GM18858 (cell line): ENCODE data around the gene ARL10.

Experiments
- ATAC-seq: cut with Tn5 transposase; IDR thresholded peaks from one replicate; pipeline ENCODE4 v1.9.1; 2021; ENCODE audit not compliant: unreplicated experiment

Gene ARL10

DNA sequence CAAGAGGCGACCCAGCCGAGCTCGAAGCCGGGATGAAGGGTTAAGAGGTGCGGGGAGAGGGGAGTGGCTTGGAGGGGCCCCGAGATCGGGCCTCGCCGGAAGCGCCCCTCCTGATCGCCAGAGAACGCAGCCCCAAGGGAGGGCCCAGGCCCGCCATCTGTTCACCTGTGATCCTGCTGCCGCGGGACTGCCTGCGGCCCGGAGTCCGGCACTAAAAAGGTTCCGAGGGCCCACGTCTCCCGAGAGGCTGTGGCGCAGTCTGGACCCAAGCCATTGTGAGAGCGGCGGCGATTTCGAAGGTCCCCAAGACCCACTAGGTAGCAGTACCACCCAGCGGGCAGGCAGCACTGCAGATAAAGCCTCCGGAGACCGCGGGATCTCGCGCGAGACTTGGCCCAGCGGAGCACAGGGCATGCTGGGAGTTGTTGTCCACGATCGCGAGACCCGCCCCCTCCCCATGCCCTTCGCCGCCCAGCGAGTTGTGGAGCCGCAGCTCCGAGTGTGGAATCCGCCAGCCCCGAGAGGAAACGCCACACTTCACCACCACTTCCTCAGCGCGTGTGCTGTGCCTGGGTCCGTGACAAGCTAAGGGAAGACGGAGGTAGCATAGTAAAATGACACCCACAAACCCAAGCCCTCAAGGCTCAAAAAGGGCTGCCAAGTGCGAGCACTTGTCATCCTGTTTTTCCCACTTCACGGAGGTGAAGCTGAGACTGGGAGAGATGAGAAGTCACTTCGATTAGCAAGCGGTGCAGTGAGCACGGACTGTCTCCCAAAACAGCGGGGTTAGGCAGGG is 3.7 kb upstream of the ARL10 start, which contains the start of gene KIAA1191:
KIAA1191 (minus strand) TSS at position 328 of the 796 bp plus-strand sequence. CDS start 2,256 bp downstream, outside the sequence.
- ATAC-seq = peak; percentile 73

- ATAC-seq = peak; percentile 4
Measured at GRCh38 chr5:176362233-176362490, 3.1 kb upstream of the ARL10 start.

DNA sequence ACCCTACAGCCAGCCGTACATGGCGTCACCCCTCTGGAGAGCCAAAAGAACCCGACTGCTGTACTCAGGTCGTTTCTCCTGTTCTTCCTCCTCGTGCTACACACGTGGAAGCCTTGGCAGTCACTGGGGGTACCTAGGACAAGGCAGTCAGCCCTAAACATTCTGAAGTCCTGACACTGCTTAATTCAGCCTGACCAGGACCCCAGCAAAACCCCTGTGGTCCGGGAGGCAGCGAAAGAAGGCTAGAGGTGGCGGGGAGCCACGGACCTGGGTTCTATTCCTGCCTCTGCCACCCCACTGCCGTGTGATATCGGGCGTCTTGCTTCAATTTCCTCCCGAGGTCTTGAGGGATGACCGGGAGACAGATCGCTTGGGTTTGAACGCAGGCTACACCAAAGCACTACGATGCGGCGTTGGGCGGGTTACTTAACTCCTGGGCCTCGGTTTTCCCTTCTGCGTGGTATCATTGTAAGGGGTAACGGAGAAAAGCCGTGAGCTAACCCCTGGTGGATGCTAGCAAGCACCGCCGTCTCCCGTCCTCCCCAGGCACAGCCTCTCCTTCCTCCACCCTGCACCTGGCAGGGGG is 429 bp upstream of the ARL10 start:
- ATAC-seq = no peak

- ATAC-seq = no peak
Measured at GRCh38 chr5:176366232-176366894, 1.1 kb downstream of the ARL10 start.

DNA sequence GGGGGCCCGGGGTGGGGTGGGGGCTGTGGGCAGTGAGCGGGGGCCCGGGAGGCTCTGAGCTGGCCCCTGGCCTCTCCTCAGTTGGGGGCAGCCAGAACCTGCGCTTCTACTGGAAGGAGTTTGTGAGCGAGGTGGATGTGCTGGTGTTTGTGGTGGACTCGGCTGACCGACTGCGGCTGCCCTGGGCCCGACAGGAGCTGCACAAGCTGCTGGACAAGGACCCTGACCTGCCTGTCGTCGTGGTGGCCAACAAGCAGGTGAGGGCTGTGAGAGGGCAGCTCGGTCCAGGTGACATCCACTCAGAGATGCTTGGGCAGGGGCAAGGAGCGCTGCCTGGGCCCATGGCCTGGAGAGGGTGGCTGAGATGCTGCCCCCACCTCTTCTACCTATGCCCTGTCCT is 3.4 kb downstream of the ARL10 start:
- ATAC-seq = no peak

- no peak for ATAC-seq
Measured at GRCh38 chr5:176369934-176370711, 4.8 kb downstream of the ARL10 start.

- no peak for ATAC-seq
Measured at GRCh38 chr5:176371621-176372539, 6.6 kb downstream of the ARL10 start.

DNA sequence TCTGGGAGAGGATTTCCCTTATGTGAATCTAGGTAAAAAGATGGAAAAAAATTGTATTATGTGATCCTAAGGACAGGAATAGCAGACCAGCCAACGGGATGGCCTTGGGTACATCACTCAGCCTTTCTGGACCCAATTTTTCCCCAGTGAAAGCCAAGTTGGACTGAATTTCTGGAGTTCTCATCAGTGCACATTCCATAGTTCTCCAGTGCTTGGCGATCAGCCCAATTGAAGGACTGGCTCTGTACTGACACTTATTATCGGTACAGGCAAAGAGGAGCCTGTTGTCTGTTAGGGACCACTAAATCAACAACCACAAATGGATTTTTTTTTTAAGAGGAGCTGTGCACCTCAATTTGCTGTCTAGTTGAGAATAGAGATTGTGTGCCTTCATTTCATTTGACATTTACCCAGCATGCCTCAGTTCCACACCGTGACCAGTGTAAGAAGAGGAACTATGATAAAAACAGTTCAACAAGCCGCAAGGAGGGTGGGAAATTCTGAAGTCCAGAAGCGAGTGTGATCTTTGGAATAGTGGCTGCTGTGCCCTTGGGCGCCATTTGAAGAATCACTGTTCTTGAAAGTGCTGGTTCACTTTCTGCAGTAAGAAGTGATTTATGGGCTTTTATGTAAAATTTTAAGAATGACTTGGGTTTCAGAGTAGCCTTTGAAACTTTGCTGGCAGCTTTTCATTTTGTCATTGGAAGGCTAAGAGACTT is 8.0 kb downstream of the ARL10 start:
- no peak for ATAC-seq

- no peak for ATAC-seq
Measured at GRCh38 chr5:176379881-176380280, 14.6 kb downstream of the ARL10 start.

- ATAC-seq = no peak
Measured at GRCh38 chr5:176381423-176381822, 16.1 kb downstream of the ARL10 start.

DNA sequence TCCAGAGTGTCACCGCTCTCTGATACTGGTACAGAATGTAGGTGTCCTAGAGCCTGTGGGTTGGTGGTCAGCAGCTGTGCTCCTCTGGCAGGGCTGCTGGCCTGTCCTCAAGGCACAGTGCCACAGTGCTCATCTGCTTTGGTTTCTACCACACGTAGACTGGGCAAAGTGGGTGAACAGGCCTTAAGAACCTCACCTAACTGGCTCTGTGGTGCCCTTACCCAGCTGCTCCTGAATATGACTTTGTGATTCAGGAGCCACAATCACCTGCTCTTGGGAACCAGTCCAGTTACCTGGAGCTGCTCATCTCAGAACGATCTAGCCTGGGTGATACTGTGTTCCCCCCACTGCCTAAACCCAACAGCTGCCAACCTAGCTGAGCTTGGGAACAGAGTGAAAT is 16.7 kb downstream of the ARL10 start:
- no peak for ATAC-seq

GRCh38 chr5:176382721-176383120 is 17.4 kb downstream of the ARL10 start:
- no peak for ATAC-seq

DNA sequence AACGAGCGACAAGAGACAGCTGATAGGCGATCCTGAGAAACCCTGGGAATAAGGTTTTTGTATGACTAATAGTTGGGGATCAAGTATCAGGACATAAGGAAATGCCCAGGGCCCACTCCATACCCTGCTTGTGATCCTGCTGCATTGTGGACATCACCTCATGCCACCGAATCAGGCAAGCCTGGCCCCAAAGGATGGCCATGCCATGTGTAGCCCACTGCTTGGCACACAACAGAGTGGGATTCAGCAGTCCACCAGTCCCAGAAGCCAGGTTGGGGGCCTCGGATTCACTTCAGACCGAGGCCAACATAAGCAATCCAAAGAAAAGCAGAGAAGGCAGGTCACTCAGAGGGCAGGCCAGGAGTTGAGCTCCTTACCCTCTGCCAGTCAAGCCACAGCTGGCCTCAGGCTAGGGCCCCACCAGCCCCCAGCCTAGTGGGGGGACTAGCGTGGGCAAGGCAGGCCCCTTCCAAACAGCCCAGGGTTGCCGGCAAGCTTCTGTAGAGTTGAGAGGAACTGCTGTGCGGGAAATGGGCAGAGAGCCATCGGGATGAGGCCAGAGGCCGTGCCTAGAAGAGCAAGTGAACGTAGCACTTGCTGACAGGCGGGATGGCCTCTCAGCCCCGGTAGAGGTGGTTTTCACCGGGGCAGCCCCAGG is 18.1 kb downstream of the ARL10 start:
- ATAC-seq = no peak

DNA sequence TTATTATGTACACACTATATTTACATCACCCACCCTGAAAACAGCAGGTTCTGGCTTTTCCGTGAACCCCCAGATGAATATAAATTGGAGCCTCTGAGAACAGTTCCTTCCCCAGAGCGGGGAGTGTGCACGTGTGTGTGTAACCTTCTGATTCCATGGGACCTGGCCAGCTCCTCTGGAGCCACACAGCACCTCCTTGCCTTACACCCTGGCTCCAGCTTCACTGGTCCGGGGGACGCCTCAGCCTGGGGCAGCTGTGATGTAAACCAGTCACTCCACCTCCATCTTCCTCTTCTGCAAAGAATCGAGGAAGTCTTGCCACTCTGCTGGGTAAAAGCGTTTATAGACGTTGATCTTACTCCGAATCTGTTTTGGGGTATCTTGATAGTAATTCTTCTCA is 18.7 kb downstream of the ARL10 start:
- no peak for ATAC-seq

GRCh38 chr5:176384366-176384930 is 19.2 kb downstream of the ARL10 start:
- no peak for ATAC-seq

GRCh38 chr5:176384991-176385390 is 19.7 kb downstream of the ARL10 start:
- no peak for ATAC-seq

- ATAC-seq = no peak
Measured at GRCh38 chr5:176386491-176386890, 21.2 kb downstream of the ARL10 start.

DNA sequence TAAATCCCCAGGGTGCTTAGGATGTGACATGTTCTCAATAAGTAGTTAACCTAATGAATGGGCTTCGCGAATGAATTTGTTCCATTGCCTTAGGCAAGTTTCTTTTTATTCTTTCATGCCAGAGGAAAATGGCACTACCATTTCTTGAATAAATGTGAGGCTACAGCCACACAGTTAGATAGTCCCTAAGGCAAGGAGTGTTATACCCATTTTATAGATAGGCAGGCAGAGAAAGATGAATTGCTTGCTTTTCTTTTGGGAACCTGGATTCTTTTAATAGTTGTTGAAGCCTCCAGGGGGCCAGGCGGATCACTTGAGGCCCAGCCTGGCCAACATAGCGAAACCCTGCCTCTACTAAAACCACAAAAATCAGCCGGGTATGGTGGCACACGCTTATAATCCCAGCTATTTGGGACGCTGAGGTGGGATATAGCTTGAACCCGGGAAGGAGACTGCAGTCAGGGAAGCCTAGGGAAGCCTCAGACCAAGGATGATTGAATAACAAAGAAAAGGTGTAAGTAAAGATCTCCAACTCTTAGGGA is 22.2 kb downstream of the ARL10 start:
- no peak for ATAC-seq

- ATAC-seq = no peak
Measured at GRCh38 chr5:176388003-176388443, 22.7 kb downstream of the ARL10 start.
